SK-N-SH treated with all-trans-retinoic acid at 6 μM for 48 hours (cell line): Measurements from ENCODE around the gene SHANK1.

ENCODE experiments used
- ARNTL ChIP-seq: fragments of 450-650 bp; formaldehyde crosslinking; IDR thresholded peaks from 2 replicates; pipeline ENCODE4 v1.5.0; 2020; ENCODE audit warnings: low read depth, mild to moderate bottlenecking, moderate library complexity, borderline replicate concordance
- BACH2 ChIP-seq: fragments of 250-450 bp; sonication (Bioruptor Pico); IDR thresholded peaks from 2 replicates; pipeline ENCODE4 v1.9.0; 2021; ENCODE audit warnings: mild to moderate bottlenecking, borderline replicate concordance
- CSDC2 ChIP-seq: fragments of 250-450 bp; sonication (Bioruptor Pico); IDR thresholded peaks from 2 replicates; pipeline ENCODE4 v1.5.0; 2020; ENCODE audit warnings: mild to moderate bottlenecking, moderate library complexity
- ESRRG ChIP-seq: fragments of 250-450 bp; sonication (Bioruptor Pico); IDR thresholded peaks from 2 replicates; pipeline ENCODE4 v1.6.1; 2021; ENCODE audit warnings: mild to moderate bottlenecking
- RARB ChIP-seq: fragments of 250-450 bp; sonication (Bioruptor Pico); IDR thresholded peaks from 2 replicates; pipeline ENCODE4 v1.8.0; 2021; ENCODE audit warnings: mild to moderate bottlenecking, moderate library complexity
- SNAI2 ChIP-seq: fragments of 250-450 bp; sonication (Bioruptor Pico); IDR thresholded peaks from 2 replicates; pipeline ENCODE4 v1.5.0; 2020; ENCODE audit warnings: mild to moderate bottlenecking, moderate library complexity
- TOX ChIP-seq: fragments of 250-450 bp; sonication (Bioruptor Pico); IDR thresholded peaks from 2 replicates; pipeline ENCODE4 v1.8.0; 2021; ENCODE audit warnings: mild to moderate bottlenecking, moderate library complexity, borderline replicate concordance
- ZFP3 ChIP-seq: fragments of 250-450 bp; sonication (Bioruptor Pico); IDR thresholded peaks from 2 replicates; pipeline ENCODE4 v1.5.0; 2020; ENCODE audit warnings: mild to moderate bottlenecking, moderate library complexity
- ZFP30 ChIP-seq: fragments of 450-650 bp; formaldehyde crosslinking; IDR thresholded peaks from 2 replicates; pipeline ENCODE4 v1.5.0; 2022; ENCODE audit warnings: mild to moderate bottlenecking, moderate library complexity
- ZNF8 ChIP-seq: fragments of 450-650 bp; formaldehyde crosslinking; IDR thresholded peaks from 2 replicates; pipeline ENCODE4 v1.5.0; 2020; ENCODE audit warnings: mild to moderate bottlenecking, moderate library complexity
- TF ChIP-seq, protein P1 (sequence below): fragments of 250-450 bp; sonication (Bioruptor Pico); IDR thresholded peaks from 2 replicates; pipeline ENCODE4 v1.5.0; 2020; ENCODE audit warnings: mild to moderate bottlenecking, moderate library complexity
- TF ChIP-seq, protein P2 (sequence below): fragments of 250-450 bp; sonication (Bioruptor Pico); IDR thresholded peaks from 2 replicates; pipeline ENCODE4 v1.8.0; 2021; ENCODE audit warnings: low read depth, mild to moderate bottlenecking, moderate library complexity, borderline replicate concordance

- TF ChIP-seq TOX (no peak), BACH2 (no peak), ZNF8 (CRISPR knock-in tag) (no peak), RARB (CRISPR knock-in tag) (no peak), CSDC2 (no peak), ARNTL (CRISPR knock-in tag) (no peak), ZFP30 (CRISPR knock-in tag) (no peak), ESRRG (CRISPR knock-in tag) (no peak), ZFP3 (no peak), SNAI2 (CRISPR knock-in tag) (no peak)
- TF ChIP-seq, protein P1, sequence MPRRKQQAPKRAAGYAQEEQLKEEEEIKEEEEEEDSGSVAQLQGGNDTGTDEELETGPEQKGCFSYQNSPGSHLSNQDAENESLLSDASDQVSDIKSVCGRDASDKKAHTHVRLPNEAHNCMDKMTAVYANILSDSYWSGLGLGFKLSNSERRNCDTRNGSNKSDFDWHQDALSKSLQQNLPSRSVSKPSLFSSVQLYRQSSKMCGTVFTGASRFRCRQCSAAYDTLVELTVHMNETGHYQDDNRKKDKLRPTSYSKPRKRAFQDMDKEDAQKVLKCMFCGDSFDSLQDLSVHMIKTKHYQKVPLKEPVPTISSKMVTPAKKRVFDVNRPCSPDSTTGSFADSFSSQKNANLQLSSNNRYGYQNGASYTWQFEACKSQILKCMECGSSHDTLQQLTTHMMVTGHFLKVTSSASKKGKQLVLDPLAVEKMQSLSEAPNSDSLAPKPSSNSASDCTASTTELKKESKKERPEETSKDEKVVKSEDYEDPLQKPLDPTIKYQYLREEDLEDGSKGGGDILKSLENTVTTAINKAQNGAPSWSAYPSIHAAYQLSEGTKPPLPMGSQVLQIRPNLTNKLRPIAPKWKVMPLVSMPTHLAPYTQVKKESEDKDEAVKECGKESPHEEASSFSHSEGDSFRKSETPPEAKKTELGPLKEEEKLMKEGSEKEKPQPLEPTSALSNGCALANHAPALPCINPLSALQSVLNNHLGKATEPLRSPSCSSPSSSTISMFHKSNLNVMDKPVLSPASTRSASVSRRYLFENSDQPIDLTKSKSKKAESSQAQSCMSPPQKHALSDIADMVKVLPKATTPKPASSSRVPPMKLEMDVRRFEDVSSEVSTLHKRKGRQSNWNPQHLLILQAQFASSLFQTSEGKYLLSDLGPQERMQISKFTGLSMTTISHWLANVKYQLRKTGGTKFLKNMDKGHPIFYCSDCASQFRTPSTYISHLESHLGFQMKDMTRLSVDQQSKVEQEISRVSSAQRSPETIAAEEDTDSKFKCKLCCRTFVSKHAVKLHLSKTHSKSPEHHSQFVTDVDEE (CRISPR knock-in tag) = no peak
- TF ChIP-seq, protein P2, sequence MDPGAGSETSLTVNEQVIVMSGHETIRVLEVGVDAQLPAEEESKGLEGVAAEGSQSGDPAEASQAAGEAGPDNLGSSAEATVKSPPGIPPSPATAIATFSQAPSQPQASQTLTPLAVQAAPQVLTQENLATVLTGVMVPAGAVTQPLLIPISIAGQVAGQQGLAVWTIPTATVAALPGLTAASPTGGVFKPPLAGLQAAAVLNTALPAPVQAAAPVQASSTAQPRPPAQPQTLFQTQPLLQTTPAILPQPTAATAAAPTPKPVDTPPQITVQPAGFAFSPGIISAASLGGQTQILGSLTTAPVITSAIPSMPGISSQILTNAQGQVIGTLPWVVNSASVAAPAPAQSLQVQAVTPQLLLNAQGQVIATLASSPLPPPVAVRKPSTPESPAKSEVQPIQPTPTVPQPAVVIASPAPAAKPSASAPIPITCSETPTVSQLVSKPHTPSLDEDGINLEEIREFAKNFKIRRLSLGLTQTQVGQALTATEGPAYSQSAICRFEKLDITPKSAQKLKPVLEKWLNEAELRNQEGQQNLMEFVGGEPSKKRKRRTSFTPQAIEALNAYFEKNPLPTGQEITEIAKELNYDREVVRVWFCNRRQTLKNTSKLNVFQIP = no peak
Measured at GRCh38 chr19:50694815-50695145, 24.8 kb downstream of the SHANK1 start.
